SU-DHL-6 (cell line): Measurements from ENCODE around the gene HSD3B2.

Experiments
- H2AFZ ChIP-seq: fragments of 200-600 bp; sonication (generic); 2 replicates; pipeline ENCODE4 v1.6.1; 2014; ENCODE audit warnings: low read depth, mild to moderate bottlenecking, moderate library complexity, mixed read lengths, antibody characterized with exemption, low read length; ENCODE audit not compliant: severe bottlenecking
- H3F3A ChIP-seq: fragments of 200-600 bp; shearing (Covaris generic); 2 replicates; pipeline ENCODE4 v1.6.0; 2016; ENCODE audit warnings: antibody characterized with exemption, mild to moderate bottlenecking; ENCODE audit not compliant: insufficient read depth
- H3K27ac ChIP-seq: fragments of 200-600 bp; sonication (generic); 2 replicates; pipeline ENCODE4 v1.5.1; 2016; ENCODE audit warnings: low read depth, mild to moderate bottlenecking, low read length, moderate library complexity, mixed read lengths
- H3K27me3 ChIP-seq: fragments of 200-600 bp; sonication (generic), shearing (Covaris generic); 2 replicates; pipeline ENCODE4 v1.6.0; 2014; ENCODE audit warnings: mild to moderate bottlenecking, low read length
- H3K36me3 ChIP-seq: fragments of 200-600 bp; sonication (generic); 2 replicates; pipeline ENCODE4 v1.6.1; 2014; ENCODE audit warnings: mild to moderate bottlenecking, low read length, mixed read lengths
- H3K4me2 ChIP-seq: fragments of 300-600, 200-600 bp; shearing (Covaris generic), sonication (generic); 2 replicates; pipeline ENCODE4 v1.6.0; 2014; ENCODE audit warnings: low read length, low read depth, mild to moderate bottlenecking; ENCODE audit not compliant: poor library complexity, severe bottlenecking
- H3K4me3 ChIP-seq: fragments of 200-600 bp; sonication (generic); 2 replicates; pipeline ENCODE4 v1.5.1; 2014; ENCODE audit warnings: antibody characterized with exemption, low read length, mild to moderate bottlenecking, mixed read lengths; ENCODE audit not compliant: insufficient read depth, poor library complexity, severe bottlenecking
- H3K79me2 ChIP-seq: fragments of 200-600 bp; sonication (generic); 2 replicates; pipeline ENCODE4 v1.6.1; 2014; ENCODE audit warnings: mild to moderate bottlenecking, low read length, moderate library complexity; ENCODE audit not compliant: insufficient read depth
- H3K9ac ChIP-seq: fragments of 200-600 bp; sonication (generic); 2 replicates; pipeline ENCODE4 v1.7.0; 2014; ENCODE audit warnings: mild to moderate bottlenecking, low read length
- H3K9me2 ChIP-seq: fragments of 200-600 bp; sonication (generic); replicated peaks from 2 replicates; pipeline ENCODE4 v1.6.1; 2014; ENCODE audit warnings: low read length; ENCODE audit not compliant: insufficient read depth
- H3K9me3 ChIP-seq: fragments of 200-600 bp; sonication (generic); 2 replicates; pipeline ENCODE4 v1.6.1; 2014; ENCODE audit warnings: low read length, mixed read lengths; ENCODE audit not compliant: insufficient read depth
- H4K20me1 ChIP-seq: fragments of 200-600 bp; sonication (generic); 2 replicates; pipeline ENCODE4 v1.6.1; 2014; ENCODE audit warnings: low read depth, mild to moderate bottlenecking, antibody characterized with exemption, low read length, moderate library complexity, mixed read lengths
- EZH2phosphoT487 ChIP-seq: fragments of 200-600 bp; sonication (generic), shearing (Covaris generic); conservative IDR thresholded peaks from 2 replicates; pipeline ENCODE4 v1.6.1; 2018; ENCODE audit warnings: mild to moderate bottlenecking, antibody characterized with exemption, low read length, moderate library complexity, mixed read lengths
- TF ChIP-seq, protein P1 (sequence below): fragments of 200-600 bp; sonication (generic); IDR thresholded peaks from one replicate; pipeline ENCODE4 v1.5.1; 2017; ENCODE audit warnings: antibody characterized with exemption, mild to moderate bottlenecking, low read length, moderate library complexity; ENCODE audit not compliant: insufficient read depth, poor library complexity, severe bottlenecking

Gene HSD3B2

DNA sequence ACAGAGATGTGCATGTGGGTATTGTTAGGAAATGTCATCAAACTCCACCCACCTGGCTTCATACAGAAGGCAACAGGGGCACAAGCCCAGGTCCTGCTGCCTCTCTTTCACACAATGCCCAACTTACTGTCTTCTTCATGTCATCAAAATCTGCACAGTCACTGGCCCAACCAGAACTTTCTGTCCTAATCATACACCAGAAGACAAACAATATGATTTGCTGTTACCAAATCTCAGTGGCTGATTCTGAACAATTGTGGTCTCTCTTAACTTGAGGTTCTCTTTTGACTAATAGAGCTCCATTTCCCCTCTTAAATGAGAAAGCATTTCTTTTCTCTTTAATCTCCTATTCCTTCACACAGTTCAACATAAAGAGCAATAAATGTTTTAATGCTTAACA is 7.7 kb downstream of the HSD3B2 start:
- H3K4me2 ChIP-seq = no peak overlapping the region
- no peaks in the 10 kb centered on the region for H3K36me3 ChIP-seq

DNA sequence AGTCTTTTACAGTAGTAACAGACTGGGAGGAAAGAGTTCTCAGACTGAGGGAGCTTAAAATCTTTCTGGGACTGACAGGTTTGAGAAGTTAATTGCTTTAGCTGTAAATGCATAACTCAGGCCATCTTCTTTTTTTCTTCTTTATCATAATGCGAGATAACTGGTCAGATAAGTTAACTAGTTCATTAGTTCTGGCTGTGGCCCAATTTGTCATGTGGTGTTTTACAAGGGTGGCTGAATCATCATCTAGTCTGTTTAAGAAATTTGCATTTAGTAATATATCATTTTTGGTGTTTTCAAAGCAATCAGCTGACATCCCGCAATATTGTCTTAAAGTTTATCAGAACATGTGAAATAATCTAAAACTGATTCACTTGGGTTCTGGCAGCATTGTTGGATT is 14.0 kb downstream of the HSD3B2 start:
- no peaks in the 10 kb centered on the region for H3K79me2 ChIP-seq
- H3K4me2 ChIP-seq = no peak overlapping the region
- no peak for TF ChIP-seq EZH2phosphoT487
- TF ChIP-seq, protein P1, sequence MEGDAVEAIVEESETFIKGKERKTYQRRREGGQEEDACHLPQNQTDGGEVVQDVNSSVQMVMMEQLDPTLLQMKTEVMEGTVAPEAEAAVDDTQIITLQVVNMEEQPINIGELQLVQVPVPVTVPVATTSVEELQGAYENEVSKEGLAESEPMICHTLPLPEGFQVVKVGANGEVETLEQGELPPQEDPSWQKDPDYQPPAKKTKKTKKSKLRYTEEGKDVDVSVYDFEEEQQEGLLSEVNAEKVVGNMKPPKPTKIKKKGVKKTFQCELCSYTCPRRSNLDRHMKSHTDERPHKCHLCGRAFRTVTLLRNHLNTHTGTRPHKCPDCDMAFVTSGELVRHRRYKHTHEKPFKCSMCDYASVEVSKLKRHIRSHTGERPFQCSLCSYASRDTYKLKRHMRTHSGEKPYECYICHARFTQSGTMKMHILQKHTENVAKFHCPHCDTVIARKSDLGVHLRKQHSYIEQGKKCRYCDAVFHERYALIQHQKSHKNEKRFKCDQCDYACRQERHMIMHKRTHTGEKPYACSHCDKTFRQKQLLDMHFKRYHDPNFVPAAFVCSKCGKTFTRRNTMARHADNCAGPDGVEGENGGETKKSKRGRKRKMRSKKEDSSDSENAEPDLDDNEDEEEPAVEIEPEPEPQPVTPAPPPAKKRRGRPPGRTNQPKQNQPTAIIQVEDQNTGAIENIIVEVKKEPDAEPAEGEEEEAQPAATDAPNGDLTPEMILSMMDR = no peak
- no peaks in the 10 kb centered on the region for H3F3A ChIP-seq
- no peak overlapping the region for H3K27ac ChIP-seq
- no peaks in the 10 kb centered on the region for H3K36me3 ChIP-seq
- H2AFZ ChIP-seq = no peak overlapping the region
- H3K9me3 ChIP-seq = no peaks in the 10 kb centered on the region
- no peaks in the 10 kb centered on the region for H3K27me3 ChIP-seq
- H4K20me1 ChIP-seq = no peaks in the 10 kb centered on the region
- no peak overlapping the region for H3K4me3 ChIP-seq
- no peak overlapping the region for H3K9ac ChIP-seq
- no peaks in the 10 kb centered on the region for H3K9me2 ChIP-seq

More for the DNA sequence above, 7.7 kb downstream of the HSD3B2 start:
- Histone ChIP-seq H2AFZ (no peak overlapping the region), H3K9me2 (no peaks in the 10 kb centered on the region), H3K79me2 (no peaks in the 10 kb centered on the region), H4K20me1 (no peaks in the 10 kb centered on the region), H3K27ac (no peak overlapping the region), H3K9me3 (no peaks in the 10 kb centered on the region), H3K9ac (no peak overlapping the region), H3K4me3 (no peak overlapping the region), H3F3A (no peaks in the 10 kb centered on the region), H3K27me3 (no peaks in the 10 kb centered on the region)
- TF ChIP-seq EZH2phosphoT487 = no peak
- TF ChIP-seq, protein P1 = no peak

DNA sequence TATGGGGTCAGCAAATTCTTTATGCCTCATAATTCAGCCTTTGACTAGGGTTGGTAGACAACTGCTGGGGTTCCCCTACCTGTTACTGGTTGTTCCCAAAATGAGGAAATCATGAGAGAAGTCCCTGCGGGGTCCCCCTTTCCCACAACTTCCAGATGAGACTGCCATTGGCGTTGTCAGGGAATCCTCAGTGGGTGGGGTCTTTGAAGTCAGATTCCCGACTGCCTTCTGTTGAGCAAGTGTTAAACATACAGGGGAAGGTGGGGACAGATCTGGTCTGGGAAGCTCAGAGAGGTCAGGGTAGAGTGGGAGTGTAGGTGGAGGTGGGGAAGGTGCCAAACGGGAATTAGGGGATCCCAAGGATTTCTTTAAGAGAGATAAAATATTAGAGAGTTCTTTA is 14.7 kb downstream of the HSD3B2 start:
- Histone ChIP-seq H4K20me1 (no peaks in the 10 kb centered on the region), H3K27ac (no peak overlapping the region), H3F3A (no peaks in the 10 kb centered on the region), H3K36me3 (no peaks in the 10 kb centered on the region), H2AFZ (no peak overlapping the region), H3K4me2 (no peak overlapping the region), H3K9ac (no peak overlapping the region), H3K27me3 (no peaks in the 10 kb centered on the region; the same call in 1 of the 2 replicates), H3K4me3 (no peak overlapping the region), H3K79me2 (no peaks in the 10 kb centered on the region), H3K9me3 (no peaks in the 10 kb centered on the region), H3K9me2 (no peaks in the 10 kb centered on the region)
- TF ChIP-seq, protein P1 = no peak
- TF ChIP-seq EZH2phosphoT487 = no peak

DNA sequence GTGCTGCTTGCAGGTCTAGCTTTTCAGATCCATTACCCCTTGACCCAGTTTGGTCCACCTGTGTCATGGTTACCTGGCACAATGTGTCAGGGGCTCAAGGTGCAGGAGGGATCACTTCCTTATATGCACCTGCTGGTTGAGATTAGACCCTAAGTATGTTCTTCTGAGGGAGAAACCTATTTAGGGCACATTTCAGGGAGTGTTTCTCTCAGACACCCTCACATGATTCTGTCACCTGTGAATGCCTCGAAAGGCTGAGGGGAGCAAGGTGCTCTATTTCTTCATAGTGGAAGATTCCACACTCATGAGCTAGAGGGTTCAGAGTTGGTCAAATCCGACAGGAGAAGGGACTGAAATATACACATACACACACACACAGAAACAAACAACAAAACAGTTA is 15.5 kb downstream of the HSD3B2 start:
- no peak overlapping the region for H2AFZ ChIP-seq
- H3K27me3 ChIP-seq = no peaks in the 10 kb centered on the region; the same call in 1 of the 2 replicates
- no peaks in the 10 kb centered on the region for H3K9me2 ChIP-seq
- H3K27ac ChIP-seq = no peak overlapping the region
- H3K4me2 ChIP-seq = no peak overlapping the region
- H3K4me3 ChIP-seq = no peak overlapping the region
- H3K9me3 ChIP-seq = no peaks in the 10 kb centered on the region
- no peaks in the 10 kb centered on the region for H4K20me1 ChIP-seq
- no peaks in the 10 kb centered on the region for H3K79me2 ChIP-seq
- no peaks in the 10 kb centered on the region for H3K36me3 ChIP-seq
- no peaks in the 10 kb centered on the region for H3F3A ChIP-seq
- H3K9ac ChIP-seq = no peak overlapping the region
- TF ChIP-seq EZH2phosphoT487 = no peak
- TF ChIP-seq, protein P1 = no peak
